CD4-positive, alpha-beta T cell (primary cell): Measurements from ENCODE around the gene SPINT1. TPM values are rescaled to one million over a fixed set of nuclear protein-coding genes. Genes with fewer than 3 reads are reported as not detected.

ENCODE experiments used
- ATAC-seq: fragments of 200-7000 bp; cut with Tn5 transposase; one replicate; pipeline ENCODE4 v1.10.0; 2022; ENCODE audit warnings: mild to moderate bottlenecking; ENCODE audit not compliant: poor library complexity
- CTCF ChIA-PET: fragments of 350-600 bp; sonication (Branson Sonifier 250); formaldehyde crosslinking; loops from one replicate; lab custom pipeline; 2021; ENCODE audit warnings: antibody characterized with exemption, inconsistent platforms; lab: Charles Lee
- POLR2A ChIA-PET: fragments of 350-600 bp; sonication (Branson Sonifier 250); formaldehyde crosslinking; loops from one replicate; lab custom pipeline; 2021; ENCODE audit warnings: antibody characterized with exemption, inconsistent platforms; lab: Charles Lee
- DNase-seq, 14 experiments: peaks; one replicate each; pipeline ENCODE4 v3.0.0-alpha.2; 2013 to 2020; ENCODE audit warnings: mixed read lengths in 2 of 14
- H3K27ac ChIP-seq, 2 donors: one replicate each; pipeline versions ENCODE4 v1.5.1 to v1.7.0; 2013; ENCODE audit warnings: low read length in 2 of 2, low read depth in 1 of 2, mild to moderate bottlenecking in 1 of 2
- H3K27me3 ChIP-seq, 2 experiments: 1 replicate in 1 of 2; 2 replicates in 1 of 2; pipeline versions ENCODE4 v1.6.1 to v1.7.0; 2013; ENCODE audit warnings: low read length in 2 of 2, control low read depth in 1 of 2, mild to moderate bottlenecking in 1 of 2, moderate library complexity in 1 of 2; ENCODE audit not compliant: insufficient read depth in 2 of 2, control insufficient read depth in 1 of 2
- H3K36me3 ChIP-seq: one replicate; pipeline ENCODE4 v1.6.1; 2013; ENCODE audit warnings: low read length, control low read depth; ENCODE audit not compliant: insufficient read depth
- H3K4me1 ChIP-seq: one replicate; pipeline ENCODE4 v1.6.1; 2013; ENCODE audit warnings: low read length, control low read depth; ENCODE audit not compliant: insufficient read depth
- H3K4me3 ChIP-seq: one replicate; pipeline ENCODE4 v1.5.1; 2013; ENCODE audit warnings: mild to moderate bottlenecking, low read length, moderate library complexity
- H3K9me3 ChIP-seq, 2 experiments: 1 replicate in 1 of 2; 2 replicates in 1 of 2; pipeline versions ENCODE4 v1.6.1 to v1.7.0; 2013; ENCODE audit warnings: low read length in 2 of 2, mild to moderate bottlenecking in 2 of 2, control low read depth in 1 of 2, moderate library complexity in 1 of 2; ENCODE audit not compliant: control insufficient read depth in 1 of 2, insufficient read depth in 1 of 2
- H3K27ac Mint-ChIP-seq: one replicate; pipeline ENCODE4 v1.8.0; 2020; ENCODE audit warnings: mixed read lengths
- H3K27me3 Mint-ChIP-seq: one replicate; pipeline ENCODE4 v1.8.0; 2021; ENCODE audit warnings: mixed read lengths
- H3K36me3 Mint-ChIP-seq: one replicate; pipeline ENCODE4 v1.8.0; 2021; ENCODE audit warnings: low read depth, mixed read lengths
- H3K4me1 Mint-ChIP-seq: one replicate; pipeline ENCODE4 v1.8.0; 2021; ENCODE audit warnings: low read depth, mixed read lengths
- H3K4me3 Mint-ChIP-seq: one replicate; pipeline ENCODE4 v1.8.0; 2020; ENCODE audit warnings: mild to moderate bottlenecking, mixed read lengths
- H3K9me3 Mint-ChIP-seq: one replicate; pipeline ENCODE4 v1.8.0; 2020; ENCODE audit warnings: mixed read lengths
- CTCF ChIP-seq: fragments of 200-600 bp; IDR thresholded peaks from one replicate; pipeline ENCODE4 v1.8.0; 2022; ENCODE audit warnings: antibody characterized with exemption, mild to moderate bottlenecking
- intact Hi-C, 2 experiments: fragments of 100-400 bp; cut with DNase I in 1 of 2; cut with micrococcal nuclease in 1 of 2; formaldehyde crosslinking; loops; one replicate each; pipeline versions ENCODE4 v1.15.1 to v1.9.0; 2023 to 2025; cut with DNase I, micrococcal nuclease
- total RNA-seq, 174 experiments: library from RNA in 2 of 174; stranded (reverse) in 2 of 174; gene quantifications; one replicate each; pipeline ENCODE4 v1.2.3 and lab custom pipeline; 2021 to 2026

SPINT1 gene
- total RNA-seq, 2 experiments from 2014 or later = 1.0 to 1.6 TPM

- no peaks in the 10 kb centered on the region for H3K27me3 ChIP-seq
- H3K36me3 ChIP-seq = no peaks in the 10 kb centered on the region
- no peaks in the 10 kb centered on the region for H3K27me3 Mint-ChIP-seq
- no peaks in the 10 kb centered on the region for H3K36me3 Mint-ChIP-seq
- DNase-seq (peak in 13 of 14 experiments; percentile 19 to 73 (median 44)), ATAC-seq (peak; percentile 87)
- H3K9me3 ChIP-seq = peaks cover 0 to 6% of the 10 kb centered on the region in 2 experiments
- peak within 1 kb of the TSS; percentile 81 for H3K4me3 Mint-ChIP-seq
- CTCF ChIA-PET = interaction anchor here (0.6 to 2.9 kb wide), 6 partner anchors 11 to 30 kb away, joined by 3 to 31 read pairs (median 7); partner anchors contain the start of gene VPS18
- POLR2A ChIA-PET = interaction anchor here (1.1 to 1.6 kb wide), 3 partner anchors 15 to 33 kb away, joined by 3 to 10 read pairs (median 6); partner anchors contain the start of gene VPS18
- no peak within 1 kb of the TSS for H3K27ac ChIP-seq
- peak within 1 kb of the TSS; percentile 53 for H3K4me3 ChIP-seq
- peaks cover 5% of the 10 kb centered on the region for H3K4me1 Mint-ChIP-seq
- no peaks in the 10 kb centered on the region for H3K9me3 Mint-ChIP-seq
- no peak within 1 kb of the TSS for H3K27ac Mint-ChIP-seq
- TF ChIP-seq CTCF = no peak
- peaks cover 14% of the 10 kb centered on the region for H3K4me1 ChIP-seq
- intact Hi-C loops = no loop called here
Measured at GRCh38 chr15:40873694-40874561, 30.1 kb downstream of the SPINT1 start, which contains the start of gene RHOV. Gene RHOV, minus strand, starts transcription at chr15:40874234. Its CDS starts 95 bp downstream, at chr15:40874139.

GRCh38 chr15:40875991-40876730 lies 32.3 kb downstream of the SPINT1 start:
- no peak for ATAC-seq
- no peak for TF ChIP-seq CTCF
- no peak overlapping the region for H3K4me3 Mint-ChIP-seq
- no peak overlapping the region for H3K4me3 ChIP-seq
- CTCF ChIA-PET = interaction anchor here (1.1 kb wide), 1 partner anchor 18 kb away, joined by 4 read pairs; the partner anchor contains the start of gene VPS18
- no peak overlapping the region for H3K27ac Mint-ChIP-seq
- DNase-seq = no peak
- POLR2A ChIA-PET = interaction anchor here (1.2 kb wide), 1 partner anchor 181 kb away, joined by 3 read pairs; the partner anchor contains the start of gene RAD51
- H3K36me3 ChIP-seq = no peaks in the 10 kb centered on the region
- no peaks in the 10 kb centered on the region for H3K27me3 ChIP-seq
- intact Hi-C loops = no loop called here
- H3K4me1 ChIP-seq = peaks cover 14% of the 10 kb centered on the region
- no peaks in the 10 kb centered on the region for H3K9me3 Mint-ChIP-seq
- no peaks in the 10 kb centered on the region for H3K27me3 Mint-ChIP-seq
- H3K36me3 Mint-ChIP-seq = no peaks in the 10 kb centered on the region
- H3K4me1 Mint-ChIP-seq = peaks cover 5% of the 10 kb centered on the region
- H3K27ac ChIP-seq = no peak overlapping the region
- peaks cover 0 to 6% of the 10 kb centered on the region in 2 experiments for H3K9me3 ChIP-seq

DNA sequence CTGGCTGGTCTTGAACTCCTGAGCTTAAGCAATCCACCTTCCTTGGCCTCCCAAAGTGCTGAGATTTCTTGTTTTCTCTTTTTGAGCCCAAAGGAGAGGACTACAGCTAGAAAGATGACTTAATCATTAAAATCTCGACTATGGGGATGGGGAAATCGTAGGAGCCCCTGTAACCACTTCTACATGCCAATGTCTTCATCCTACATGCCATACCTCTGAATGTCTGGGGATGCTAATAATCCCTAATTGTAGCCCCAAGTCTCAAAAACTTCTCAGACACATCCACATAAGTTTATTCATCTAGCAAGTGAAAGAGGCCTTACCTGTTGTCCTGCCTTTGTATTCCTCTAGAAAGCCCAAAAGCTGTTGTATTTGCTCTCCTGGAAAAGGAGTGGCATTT lies 33.8 kb downstream of the SPINT1 start:
- Mint-ChIP-seq H3K27ac (no peak overlapping the region), H3K9me3 (no peaks in the 10 kb centered on the region), H3K4me1 (peaks cover 5% of the 10 kb centered on the region), H3K4me3 (no peak overlapping the region), H3K36me3 (no peaks in the 10 kb centered on the region), H3K27me3 (no peaks in the 10 kb centered on the region)
- DNase-seq (no peak), ATAC-seq (no peak)
- Histone ChIP-seq H3K27me3 (no peaks in the 10 kb centered on the region), H3K27ac (no peak overlapping the region), H3K36me3 (no peaks in the 10 kb centered on the region), H3K4me1 (peaks cover 9% of the 10 kb centered on the region), H3K9me3 (peaks cover 0 to 6% of the 10 kb centered on the region in 2 experiments), H3K4me3 (no peak overlapping the region)
- ChIA-PET POLR2A (interaction anchor here (1.2 kb wide), 1 partner anchor 183 kb away, joined by 3 read pairs; the partner anchor contains the start of gene RAD51), CTCF (no interaction called here)
- intact Hi-C loops = no loop called here
- no peak for TF ChIP-seq CTCF
